Thyroid gland (tissue), 4 donors: ENCODE data around the gene FIBIN.

Experiments
- CTCF ChIP-seq, 6 experiments: fragments of 200-600 bp in 3 of 6; fragments of 450-650 bp in 3 of 6; sonication (generic) in 3 of 6; IDR thresholded peaks; one replicate each; pipeline ENCODE4 v1.5.1; 2016 to 2019; ENCODE audit warnings: antibody characterized with exemption in 6 of 6, mild to moderate bottlenecking in 2 of 6, inconsistent platforms in 1 of 6, moderate library complexity in 1 of 6
- POLR2A ChIP-seq, 2 donors: fragments of 450-650 bp; IDR thresholded peaks; one replicate each; pipeline ENCODE4 v1.6.1; 2017; ENCODE audit warnings: antibody characterized with exemption in 2 of 2, mild to moderate bottlenecking in 2 of 2, moderate library complexity in 1 of 2

GRCh38 chr11:26974996-26975395 lies 18.9 kb upstream of the FIBIN start:
- TF ChIP-seq POLR2A (IDR thresholded peaks at IDR 0.05) (no peak), CTCF (IDR thresholded peaks at IDR 0.05) (no peak)
